CD1c-positive myeloid dendritic cell (primary cell): ENCODE results near the gene DTHD1.

Experiments used
- DNase-seq: peaks from one replicate; pipeline ENCODE4 v3.0.0-alpha.2; 2016; ENCODE audit errors: extremely low spot score

The DTHD1 gene

GRCh38 chr4:36343501-36344175 is 62.2 kb downstream of the DTHD1 start:
- DNase-seq, result no peak

GRCh38 chr4:36348403-36348938 is 67.1 kb downstream of the DTHD1 start:
- peak; percentile 71 for DNase-seq

- no peak for DNase-seq
These were observed 68.6 kb downstream of the DTHD1 start for GRCh38 chr4:36349938-36350549.

- DNase-seq, result peak; percentile 79
These were observed 69.8 kb downstream of the DTHD1 start for GRCh38 chr4:36351082-36351666.

GRCh38 chr4:36353998-36354397 is 72.6 kb downstream of the DTHD1 start:
- DNase-seq, result no peak

- no peak for DNase-seq
These were observed 76.8 kb downstream of the DTHD1 start for GRCh38 chr4:36358173-36358572.

- DNase-seq, result no peak
These were observed 79.3 kb downstream of the DTHD1 start for GRCh38 chr4:36360755-36361154.

GRCh38 chr4:36363024-36363423 is 81.6 kb downstream of the DTHD1 start:
- DNase-seq, result no peak

- no peak for DNase-seq
These were observed 93.6 kb downstream of the DTHD1 start for GRCh38 chr4:36374836-36375511.

- DNase-seq, result peak; percentile 71
These were observed 104.6 kb downstream of the DTHD1 start for GRCh38 chr4:36385951-36386571.

- DNase-seq, result no peak
These were observed 105.3 kb downstream of the DTHD1 start for GRCh38 chr4:36386691-36387090.

- DNase-seq, result no peak
These were observed 107.3 kb downstream of the DTHD1 start for GRCh38 chr4:36388710-36389109.

GRCh38 chr4:36391411-36391810 is 110.0 kb downstream of the DTHD1 start:
- no peak for DNase-seq

- no peak for DNase-seq
These were observed 110.6 kb downstream of the DTHD1 start for GRCh38 chr4:36392024-36392423.

- DNase-seq, result no peak
These were observed 111.5 kb downstream of the DTHD1 start for GRCh38 chr4:36392916-36393315.
